Measurements from ENCODE around the gene SOX2.

SOX2 gene

DNA sequence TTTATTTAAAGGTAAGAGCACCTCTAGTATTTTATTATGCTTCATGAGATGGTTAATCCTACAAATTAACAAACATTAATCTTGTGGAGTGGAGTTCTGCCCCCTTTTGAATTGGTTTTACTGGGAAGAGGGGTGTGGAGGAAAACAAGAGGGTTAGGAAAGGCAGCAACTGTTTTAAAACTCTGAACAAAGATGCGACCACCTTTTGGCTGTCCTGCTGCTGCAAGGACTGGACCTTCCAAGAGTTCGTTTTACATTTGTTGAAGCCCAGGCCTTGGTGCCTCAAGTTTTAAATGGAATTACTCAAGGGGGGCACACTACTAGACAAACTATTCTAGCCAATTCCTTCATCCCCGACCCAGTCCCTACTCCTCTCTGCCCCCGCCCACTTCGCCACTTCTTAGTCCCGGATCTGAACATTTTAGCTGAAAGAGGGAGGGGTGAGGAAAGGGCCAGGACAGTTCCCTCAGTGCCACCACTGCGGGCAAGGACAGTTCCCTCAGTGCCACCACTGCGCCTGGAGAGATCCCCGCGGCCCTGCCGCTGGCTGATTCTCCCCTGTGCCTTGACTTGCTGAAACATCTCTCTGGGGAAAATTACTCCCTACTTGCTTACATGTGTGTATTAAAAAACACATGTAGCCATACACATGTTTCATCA is 11.2 kb downstream of the SOX2 start:
- no peak for DNase-seq

- DNase-seq = no peak
These were observed 12.0 kb downstream of the SOX2 start for GRCh38 chr3:181723625-181724191.

GRCh38 chr3:181724192-181724965 is 12.7 kb downstream of the SOX2 start:
- no peak for DNase-seq

- no peak for DNase-seq
These were observed 13.5 kb downstream of the SOX2 start for GRCh38 chr3:181725131-181725731.

DNA sequence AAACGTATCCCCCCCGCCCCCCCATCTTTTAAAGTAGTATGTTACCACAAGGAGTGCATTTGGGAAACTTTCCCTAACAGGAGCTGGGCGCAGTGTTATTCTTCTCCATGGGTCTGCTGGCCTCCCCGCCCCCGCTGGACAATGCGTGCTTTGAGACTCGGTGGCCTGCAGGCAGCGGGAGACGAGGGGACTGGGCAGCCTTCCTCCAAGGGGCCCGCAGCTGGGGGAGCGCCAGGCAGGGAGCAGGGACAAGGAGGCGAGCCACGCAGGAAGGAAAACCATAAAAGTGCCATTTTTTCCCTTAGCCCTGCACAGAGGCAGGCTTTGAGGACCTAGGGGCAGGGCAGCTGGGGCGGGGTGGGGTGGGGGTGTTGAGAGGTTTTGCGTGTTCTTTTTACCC is 14.1 kb downstream of the SOX2 start:
- DNase-seq = no peak

DNA sequence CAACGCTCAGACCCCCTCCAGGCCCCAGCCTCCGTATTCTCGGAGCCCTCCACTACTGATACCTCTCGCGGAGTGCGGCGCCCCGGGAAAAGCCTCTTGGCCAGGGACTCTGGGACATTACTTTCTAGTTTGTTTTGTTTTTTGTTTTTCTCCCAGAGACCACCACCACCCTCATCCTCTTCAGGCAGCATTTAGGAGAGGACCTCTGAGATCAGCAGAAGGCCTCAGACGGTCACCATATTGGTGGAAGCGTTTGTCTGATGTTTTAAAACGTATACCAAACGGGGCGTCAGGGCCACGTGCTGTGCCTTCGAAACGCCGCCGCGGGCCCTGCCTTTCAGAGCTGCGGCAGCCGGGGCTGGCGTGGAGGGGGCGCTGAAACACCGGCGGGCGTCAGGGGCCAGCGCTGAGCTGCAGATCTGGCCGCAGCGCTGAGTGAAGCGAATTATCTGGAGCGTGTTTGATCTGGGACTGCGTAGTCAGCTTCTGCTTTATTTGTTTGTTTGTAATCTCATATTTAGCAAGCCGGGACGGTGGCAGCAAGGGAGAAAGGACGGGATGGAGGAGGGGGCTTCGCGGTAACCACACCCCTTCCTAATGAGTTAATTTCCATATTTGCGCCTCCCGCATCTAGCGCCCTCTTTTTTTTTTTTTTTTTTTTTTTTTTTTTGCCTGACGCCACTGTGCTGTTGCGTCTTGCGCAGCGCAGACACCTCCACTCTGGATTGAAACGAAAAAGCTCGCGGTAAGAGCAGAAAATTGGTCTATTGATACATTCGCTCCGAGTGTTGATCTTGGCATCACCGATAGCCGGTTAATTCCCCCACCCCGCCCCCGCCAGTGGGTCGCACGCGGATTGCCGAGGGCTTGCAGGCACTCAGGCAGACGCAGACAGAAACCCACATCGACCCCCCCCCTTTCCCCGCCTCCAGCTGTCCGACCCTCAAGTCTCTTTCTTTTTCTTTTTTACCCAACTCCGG is 14.9 kb downstream of the SOX2 start:
- no peak for DNase-seq

DNA sequence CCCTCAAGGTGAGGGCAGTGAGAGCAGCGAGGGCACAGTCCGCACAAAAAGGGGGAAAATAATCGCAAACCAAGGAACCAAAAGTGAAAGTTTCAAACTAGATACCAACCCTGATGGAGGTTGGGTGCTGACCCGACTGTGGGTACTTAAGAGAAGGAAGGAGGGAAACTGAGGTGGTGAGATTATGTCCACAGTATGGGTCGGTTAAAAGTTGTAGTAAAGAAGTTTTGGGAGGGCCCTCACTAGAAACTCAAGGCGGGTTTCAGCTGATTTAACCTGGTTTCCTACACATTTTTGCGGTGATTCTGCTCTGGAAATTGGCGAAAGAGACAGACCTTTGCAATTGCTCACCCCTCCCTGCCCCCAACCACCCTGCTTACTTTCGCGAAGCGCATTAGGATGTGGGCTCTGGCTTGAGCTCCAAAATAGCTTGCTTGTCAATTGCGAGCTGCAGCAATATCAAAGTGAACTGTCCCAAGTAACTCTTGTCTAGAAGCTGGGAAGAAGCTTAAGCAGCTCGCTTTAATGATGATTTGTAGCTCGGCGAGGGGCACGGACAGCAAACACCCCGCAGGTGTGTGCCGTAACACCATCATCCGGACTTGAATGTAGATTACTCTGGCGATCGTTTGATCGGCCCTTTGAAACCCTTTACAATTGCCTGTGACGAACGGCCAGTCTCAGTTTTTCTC is 15.8 kb downstream of the SOX2 start:
- no peak for DNase-seq

DNA sequence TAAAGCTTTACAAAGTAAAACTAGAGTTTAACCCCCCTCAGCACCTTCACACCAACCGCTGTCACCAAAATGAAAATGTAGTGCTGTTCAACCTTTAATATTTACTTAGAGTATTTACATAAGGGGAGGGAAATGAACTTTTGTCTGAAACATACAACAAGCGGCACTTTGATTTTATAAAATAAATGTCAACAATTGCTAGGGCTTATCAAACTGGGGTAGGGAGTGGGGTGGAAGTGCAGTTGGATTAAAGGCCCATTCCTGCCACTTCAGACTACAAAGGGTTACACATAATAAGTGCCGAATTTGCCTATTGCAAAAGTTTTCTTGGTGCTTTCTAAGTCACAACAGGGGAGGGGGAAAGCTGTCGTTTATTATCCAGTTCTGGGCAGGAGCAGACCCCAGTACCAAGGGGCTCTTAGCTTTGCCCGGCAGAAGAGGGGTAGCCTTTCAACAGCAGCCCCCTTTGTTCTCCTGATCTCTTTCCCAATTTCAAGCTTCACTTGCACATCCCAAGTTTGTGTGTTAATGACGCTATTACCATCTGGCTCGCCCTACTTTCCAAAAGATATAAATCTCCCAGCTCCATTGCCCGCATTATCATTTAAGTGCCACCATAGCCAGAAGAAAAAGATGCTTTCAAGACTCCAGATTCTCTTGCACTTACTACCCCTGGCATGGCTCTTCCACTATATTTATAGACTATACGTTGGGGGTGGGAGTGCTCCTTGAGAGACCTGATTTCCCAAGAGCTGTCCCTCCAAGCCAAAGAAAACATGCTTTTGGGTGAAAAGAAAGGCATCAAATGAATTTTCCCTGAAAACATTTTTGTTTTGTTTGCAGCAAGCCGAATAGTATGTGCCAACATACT is 17.0 kb downstream of the SOX2 start:
- DNase-seq = no peak

- DNase-seq = no peak
These were observed 17.7 kb downstream of the SOX2 start for GRCh38 chr3:181729341-181729869.

GRCh38 chr3:181730316-181730715 is 18.6 kb downstream of the SOX2 start:
- DNase-seq = no peak

DNA sequence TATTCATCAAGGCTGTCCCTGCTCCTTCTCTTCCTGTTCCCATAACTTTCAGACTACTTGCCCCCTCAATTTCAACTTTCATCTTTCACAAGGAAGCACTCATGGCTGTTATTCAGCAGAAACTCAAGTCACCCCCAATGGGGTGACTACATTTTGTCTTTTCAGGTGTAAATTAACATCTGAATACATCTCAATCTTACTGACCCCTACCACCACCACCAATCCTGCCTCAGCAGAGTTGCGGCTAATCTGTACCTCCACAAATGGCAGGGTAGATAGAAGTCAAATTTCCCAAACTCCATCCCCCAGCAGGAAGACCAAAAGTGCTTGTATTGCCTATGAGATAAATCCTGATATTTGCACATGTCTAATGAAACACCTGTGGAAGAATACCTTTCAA is 19.2 kb downstream of the SOX2 start:
- no peak for DNase-seq

GRCh38 chr3:181735911-181736310 is 24.2 kb downstream of the SOX2 start:
- no peak for DNase-seq

DNA sequence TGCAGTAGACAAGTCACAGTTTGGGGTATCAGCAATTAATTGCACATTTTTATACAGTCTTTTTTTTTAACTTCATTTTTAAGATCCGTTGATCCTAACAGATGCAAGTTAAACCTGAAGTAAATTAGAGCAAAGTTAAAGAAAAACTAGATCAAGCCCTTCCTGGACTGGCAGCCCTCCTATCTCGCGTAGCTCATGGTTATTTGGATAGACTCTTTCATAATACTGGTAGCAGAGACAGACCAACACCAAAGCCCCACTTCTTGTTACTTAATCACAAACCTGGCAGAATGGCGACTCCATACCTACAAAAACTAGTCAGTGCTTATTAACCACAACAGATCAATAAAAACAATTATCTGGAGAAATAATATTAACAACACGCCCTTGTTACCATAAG is 26.8 kb downstream of the SOX2 start:
- no peak for DNase-seq

DNA sequence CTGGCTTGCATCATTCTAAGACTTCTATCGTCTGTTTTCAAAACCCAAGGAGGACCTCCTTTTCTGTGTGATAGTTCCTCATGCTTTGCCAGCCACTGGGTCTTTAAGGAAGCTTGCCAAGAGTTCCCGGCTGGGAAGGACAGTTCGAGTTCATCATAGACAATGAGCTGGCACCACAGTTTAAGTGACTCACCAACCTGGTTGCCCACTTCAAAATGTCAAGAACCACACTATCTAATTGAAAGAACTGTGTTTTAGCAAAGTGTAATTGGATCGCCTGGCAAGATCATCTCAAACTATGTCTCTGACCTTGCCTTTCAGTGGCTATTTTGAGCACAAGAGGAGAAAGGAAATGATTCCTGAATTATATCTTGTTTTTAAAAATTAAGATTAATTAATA is 27.9 kb downstream of the SOX2 start:
- no peak for DNase-seq

DNA sequence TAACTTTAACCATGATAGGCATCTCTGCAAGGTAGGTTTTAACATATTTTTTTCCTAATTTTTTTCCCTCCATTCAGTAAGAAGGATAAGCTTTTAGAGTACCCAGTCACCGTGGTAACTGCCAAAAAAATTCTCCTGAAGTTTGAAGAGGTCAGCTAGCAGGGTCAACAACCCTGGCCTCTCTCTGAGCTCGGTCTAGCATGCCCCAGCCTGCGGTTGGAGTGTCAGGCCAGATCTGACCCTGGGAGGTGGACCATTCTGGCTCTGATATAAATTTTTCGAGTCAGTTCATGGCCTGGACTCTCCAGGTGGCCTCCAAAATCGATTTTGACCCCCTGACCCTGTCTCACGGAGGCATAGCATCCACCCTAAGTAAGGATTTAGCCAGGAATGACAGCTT is 29.7 kb downstream of the SOX2 start:
- no peak for DNase-seq

- no peak for DNase-seq
These were observed 40.5 kb downstream of the SOX2 start for GRCh38 chr3:181752202-181752671.

GRCh38 chr3:181753391-181753790 is 41.7 kb downstream of the SOX2 start:
- no peak for DNase-seq

GRCh38 chr3:181755959-181756358 is 44.2 kb downstream of the SOX2 start:
- no peak for DNase-seq

- DNase-seq = no peak
These were observed 45.0 kb downstream of the SOX2 start for GRCh38 chr3:181756645-181757297.
